ENCODE data around the gene POU6F2.

The POU6F2 gene

GRCh38 chr7:39504963-39505362, 527.3 kb downstream of the POU6F2 start:
- no peak overlapping the region for H3K27ac ChIP-seq
- TF ChIP-seq CTCF (IDR thresholded peaks at IDR 0.05) = no peak
- TF ChIP-seq ZFX (IDR thresholded peaks at IDR 0.05; ENCODE audit: borderline replicate concordance) = no peak

- TF ChIP-seq ZFX (IDR thresholded peaks at IDR 0.05; ENCODE audit: borderline replicate concordance) = no peak
- TF ChIP-seq CTCF (IDR thresholded peaks at IDR 0.05) = no peak
- H3K27ac ChIP-seq = no peak overlapping the region
These were observed 530.3 kb downstream of the POU6F2 start for GRCh38 chr7:39507866-39508551.

GRCh38 chr7:39509436-39509835, 531.7 kb downstream of the POU6F2 start:
- no peak for TF ChIP-seq ZFX (IDR thresholded peaks at IDR 0.05; ENCODE audit: borderline replicate concordance)
- TF ChIP-seq CTCF (IDR thresholded peaks at IDR 0.05) = no peak
- no peak overlapping the region for H3K27ac ChIP-seq

GRCh38 chr7:39509912-39510311, 532.2 kb downstream of the POU6F2 start:
- TF ChIP-seq ZFX (IDR thresholded peaks at IDR 0.05; ENCODE audit: borderline replicate concordance) (no peak), CTCF (IDR thresholded peaks at IDR 0.05) (no peak)
- H3K27ac ChIP-seq = no peak overlapping the region

GRCh38 chr7:39510864-39511354, 533.2 kb downstream of the POU6F2 start:
- H3K27ac ChIP-seq = no peak overlapping the region
- no peak for TF ChIP-seq ZFX (IDR thresholded peaks at IDR 0.05; ENCODE audit: borderline replicate concordance)
- no peak for TF ChIP-seq CTCF (IDR thresholded peaks at IDR 0.05)

GRCh38 chr7:39515534-39516228, 538.0 kb downstream of the POU6F2 start:
- TF ChIP-seq CTCF (IDR thresholded peaks at IDR 0.05) (no peak), ZFX (IDR thresholded peaks at IDR 0.05; ENCODE audit: borderline replicate concordance) (no peak)
- H3K27ac ChIP-seq = no peak overlapping the region

GRCh38 chr7:39516498-39516897, 538.8 kb downstream of the POU6F2 start:
- TF ChIP-seq ZFX (IDR thresholded peaks at IDR 0.05; ENCODE audit: borderline replicate concordance) (no peak), CTCF (IDR thresholded peaks at IDR 0.05) (no peak)

More at GRCh38 chr7:39516498-39516897, 538.8 kb downstream of the POU6F2 start:
- no peak overlapping the region for H3K27ac ChIP-seq

Data from 22Rv1 (cell line).